Posterior vena cava (tissue), 2 donors: Measurements from ENCODE around the gene RAD9B. TPM values are rescaled to one million over a fixed set of nuclear protein-coding genes. Genes with fewer than 3 reads are reported as not detected.
"Not testable (repeated sequence)": the region's sequence is repeated elsewhere in the genome, so short reads cannot be mapped to it uniquely, and the experiment has no call there.

Source experiments
- DNase-seq: peaks from one replicate; pipeline ENCODE4 v3.0.0-alpha.2; 2020; ENCODE audit warnings: low spot score
- intact Hi-C, 2 donors: fragments of 100-400 bp; cut with DNase I; formaldehyde crosslinking; loops; one replicate each; pipeline versions ENCODE4 v1.14.1 to v1.14.2; 2022 to 2023
- long read RNA-seq, 2 donors: library from polyadenylated mRNA; unstranded; transcript quantifications; one replicate each; pipeline ENCODE4 v2.0.0, GENCODE V29; 2020 to 2021
- total RNA-seq, 2 donors: library from RNA; stranded (reverse); fragmentation: NEBNext Ultra II Directional; extraction: Animal tissue kit (Norgen Biotek cat#: 25700); gene quantifications; one replicate each; pipeline ENCODE4 v1.2.1, GENCODE V29; 2021
- donor health status: DM: yes; HTN: yes; CAD: no.
- donor health status: DM: yes; HTN: yes; CAD: no.

Gene RAD9B
- 1 to 10 TPM; 1.3 to 3.0 TPM for total RNA-seq
- long read RNA-seq, donor 1, result 0 reads
- long read RNA-seq, donor 2, partial matches to known transcripts, result 0 of 2 reads
- long read RNA-seq, donor 2, other reads (novel, unspliced or antisense), result 1 of 2 reads

- DNase-seq, result peak; percentile 99
- intact Hi-C loops, result no loop called here
Observed at GRCh38 chr12:110501752-110502738, at the start of gene RAD9B, which contains the start of gene VPS29. Gene RAD9B, plus strand, starts transcription at chr12:110502331. Its CDS starts 7 bp downstream, at chr12:110502338. Gene VPS29, minus strand, starts transcription at chr12:110502111. Its CDS starts 60 bp downstream, at chr12:110502051.

GRCh38 chr12:110453569-110454296, 48.4 kb upstream of the RAD9B start:
- intact Hi-C loops, result loop anchor here in 1 of 2 donors (5.0 kb wide), 1 partner anchor 149 kb away; no protein-coding TSS in a partner anchor
- DNase-seq, result no peak

GRCh38 chr12:110458756-110459155, 43.4 kb upstream of the RAD9B start:
- DNase-seq, result no peak
- intact Hi-C loops, result no loop called here

GRCh38 chr12:110461189-110461588, 40.9 kb upstream of the RAD9B start:
- DNase-seq, intact Hi-C loops: not testable (repeated sequence)

- intact Hi-C loops, result no loop called here
- DNase-seq, result no peak
Observed at GRCh38 chr12:110465024-110465423, 37.1 kb upstream of the RAD9B start.

GRCh38 chr12:110465765-110466164, 36.4 kb upstream of the RAD9B start:
- intact Hi-C loops, DNase-seq: not testable (repeated sequence)

GRCh38 chr12:110466791-110467190, 35.3 kb upstream of the RAD9B start:
- intact Hi-C loops, result no loop called here
- DNase-seq, result no peak

GRCh38 chr12:110467847-110468213, 34.3 kb upstream of the RAD9B start:
- intact Hi-C loops, result no loop called here
- no peak for DNase-seq

- intact Hi-C loops, result no loop called here
Observed at GRCh38 chr12:110468214-110469048, 33.7 kb upstream of the RAD9B start, which contains the start of the genes FAM216A and GPN3. Gene FAM216A, plus strand, starts transcription at chr12:110468845. Its CDS starts 31 bp downstream, at chr12:110468876. Gene GPN3, minus strand, starts transcription at chr12:110468257. Its CDS starts 54 bp downstream, at chr12:110468203.

GRCh38 chr12:110475426-110475825, 26.7 kb upstream of the RAD9B start:
- intact Hi-C loops, result loop anchor here in 1 of 2 donors (5.0 kb wide), 1 partner anchor 367 kb away; no protein-coding TSS in a partner anchor
- DNase-seq, result no peak

More at GRCh38 chr12:110468214-110469048, 33.7 kb upstream of the RAD9B start, which contains the start of the genes FAM216A and GPN3:
- DNase-seq, result peak; percentile 98

GRCh38 chr12:110498984-110499706, 3.0 kb upstream of the RAD9B start:
- intact Hi-C loops, result no loop called here
- no peak for DNase-seq

- no peak for DNase-seq
- intact Hi-C loops, result no loop called here
Observed at GRCh38 chr12:110501399-110501751, 756 bp upstream of the RAD9B start.

GRCh38 chr12:110503432-110503831, 1.3 kb downstream of the RAD9B start:
- intact Hi-C loops, result no loop called here
- DNase-seq, result no peak

GRCh38 chr12:110505332-110505731, 3.2 kb downstream of the RAD9B start:
- intact Hi-C loops, result no loop called here

GRCh38 chr12:110508071-110508586, 6.0 kb downstream of the RAD9B start:
- intact Hi-C loops, result no loop called here
- no peak for DNase-seq

More at GRCh38 chr12:110505332-110505731, 3.2 kb downstream of the RAD9B start:
- no peak for DNase-seq

GRCh38 chr12:110513842-110514241, 11.7 kb downstream of the RAD9B start:
- no peak for DNase-seq
- intact Hi-C loops, result loop anchor here in 1 of 2 donors (5.0 kb wide), 1 partner anchor 98 kb away; the partner anchor contains the start of gene TCTN1

GRCh38 chr12:110514363-110514762, 12.2 kb downstream of the RAD9B start:
- DNase-seq, result no peak
- intact Hi-C loops, result loop anchor here in 1 of 2 donors (5.0 kb wide), 1 partner anchor 98 kb away; the partner anchor contains the start of gene TCTN1
